AG10803 (cell line): Measurements from ENCODE around the gene SYTL1.

Experiments
- DNase-seq: peaks from one replicate; pipeline ENCODE4 v3.0.0; 2010; ENCODE audit warnings: low read depth
- H3K4me3 ChIP-seq: 2 replicates; pipeline ENCODE4 v1.5.1; 2011; ENCODE audit warnings: mild to moderate bottlenecking, low read length, control low read depth
- CTCF ChIP-seq: conservative IDR thresholded peaks from 2 replicates; pipeline ENCODE4 v1.5.1; 2011; ENCODE audit warnings: mild to moderate bottlenecking, low read length, control low read depth, inconsistent platforms

Gene SYTL1

GRCh38 chr1:27402349-27402754 is 60.5 kb downstream of the SYTL1 start:
- peak; percentile 82 for DNase-seq
- no peak overlapping the region for H3K4me3 ChIP-seq
- TF ChIP-seq CTCF, result peak; percentile 73

GRCh38 chr1:27403065-27403726 is 61.4 kb downstream of the SYTL1 start:
- TF ChIP-seq CTCF, result peak; percentile 39
- H3K4me3 ChIP-seq, result peak overlapping the region; percentile 3
- peak; percentile 72 for DNase-seq
